GM19463 (cell line): ENCODE measurements around the gene NOD1.

Experiments used
- ATAC-seq: cut with Tn5 transposase; IDR thresholded peaks from one replicate; pipeline ENCODE4 v1.9.1; 2021; ENCODE audit warnings: mild to moderate bottlenecking, moderate library complexity; ENCODE audit not compliant: unreplicated experiment

The NOD1 gene

DNA sequence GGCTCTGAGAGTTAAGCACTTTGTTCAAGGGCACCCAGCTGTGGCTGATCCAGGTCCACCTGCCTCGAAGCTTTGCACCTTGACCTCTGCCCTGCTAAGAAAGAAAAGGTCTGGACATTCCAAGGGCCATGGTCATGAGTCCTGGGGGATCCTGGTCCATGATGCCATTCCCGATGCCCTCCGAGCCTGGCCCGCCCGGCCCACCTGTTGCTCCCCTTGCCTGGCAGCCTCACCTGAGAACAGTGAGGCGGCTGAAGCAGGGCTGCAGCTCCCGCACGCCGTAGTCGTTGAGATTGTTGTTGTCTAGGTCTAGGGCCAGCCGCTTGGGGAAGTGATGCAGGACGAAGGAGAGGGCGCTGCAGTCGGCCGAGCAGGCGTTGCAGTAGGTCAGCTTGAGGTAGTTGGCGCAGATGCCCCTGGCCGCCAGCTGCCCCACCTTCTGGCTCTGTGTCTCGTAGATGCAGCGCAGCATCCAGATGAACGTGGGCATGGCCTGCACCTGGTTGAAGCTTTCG, 27.5 kb downstream of the NOD1 start:
- ATAC-seq = no peak

DNA sequence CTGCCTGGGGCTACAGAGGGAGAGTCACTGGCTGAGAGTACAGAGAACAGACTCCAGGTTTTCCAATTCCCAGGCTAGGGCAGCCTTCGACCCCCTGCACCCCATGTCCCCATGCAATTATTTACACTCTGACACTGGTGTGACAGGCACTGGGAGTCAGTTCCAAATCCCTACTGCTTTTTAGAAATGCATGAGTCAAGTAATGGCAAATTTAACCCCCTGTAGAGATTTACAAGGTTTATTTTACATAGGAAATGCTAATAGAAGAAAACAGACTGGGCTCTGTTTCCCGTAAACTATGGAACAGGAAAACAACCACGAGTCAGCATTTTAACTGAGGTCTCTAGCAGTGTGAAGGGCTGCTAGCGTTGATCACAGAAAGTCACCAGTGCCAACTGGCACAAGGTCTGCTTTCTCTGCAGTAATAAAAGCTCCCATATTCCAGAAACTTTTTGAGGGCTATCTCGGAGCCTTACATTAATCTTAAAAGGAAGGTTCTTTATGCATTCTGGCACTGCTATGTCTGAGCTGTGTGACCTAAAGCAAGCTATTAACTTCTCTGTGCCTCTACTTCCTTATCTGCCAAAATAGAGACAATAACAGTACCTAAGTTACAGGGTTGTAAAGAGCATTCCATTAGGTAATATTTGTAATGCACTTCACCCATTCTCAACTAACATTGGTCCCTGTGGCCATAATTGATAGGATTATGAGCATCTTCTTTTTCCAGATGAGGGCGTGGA, 28.2 kb downstream of the NOD1 start:
- no peak for ATAC-seq

DNA sequence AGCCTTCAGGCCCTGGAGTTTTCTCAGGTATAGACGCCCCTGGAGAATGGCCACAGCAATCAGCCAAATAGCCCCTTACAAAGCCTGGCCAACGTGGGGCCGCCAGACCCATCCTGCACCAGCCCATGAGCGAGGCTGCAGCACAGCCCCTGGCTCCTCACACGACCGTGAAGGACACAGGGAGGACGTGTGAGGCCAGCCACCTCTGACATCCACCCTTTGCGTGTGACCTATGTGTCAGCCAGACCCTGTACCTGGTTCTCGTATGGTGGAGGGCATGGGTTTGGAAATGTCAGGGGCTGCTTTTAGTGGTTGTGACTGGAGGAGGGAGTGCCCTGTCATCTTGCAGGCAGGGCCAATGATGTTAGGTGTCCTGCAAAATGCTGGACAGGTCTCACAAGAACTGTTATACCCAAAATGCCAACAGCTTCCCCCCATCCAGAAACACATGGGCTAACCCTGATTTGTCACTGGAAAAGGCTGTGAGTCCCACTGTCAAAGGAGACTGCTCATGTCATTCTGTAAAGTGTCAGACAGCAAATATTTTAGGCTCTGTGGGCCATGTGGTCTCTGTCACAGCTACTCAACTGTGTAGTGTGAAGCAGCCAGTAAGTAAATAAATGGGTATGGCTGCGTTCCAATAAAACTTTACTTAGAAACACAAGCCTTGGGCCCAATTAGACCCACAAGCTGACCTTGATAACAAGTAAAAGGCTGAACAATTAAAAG, 30.0 kb downstream of the NOD1 start:
- ATAC-seq = no peak

DNA sequence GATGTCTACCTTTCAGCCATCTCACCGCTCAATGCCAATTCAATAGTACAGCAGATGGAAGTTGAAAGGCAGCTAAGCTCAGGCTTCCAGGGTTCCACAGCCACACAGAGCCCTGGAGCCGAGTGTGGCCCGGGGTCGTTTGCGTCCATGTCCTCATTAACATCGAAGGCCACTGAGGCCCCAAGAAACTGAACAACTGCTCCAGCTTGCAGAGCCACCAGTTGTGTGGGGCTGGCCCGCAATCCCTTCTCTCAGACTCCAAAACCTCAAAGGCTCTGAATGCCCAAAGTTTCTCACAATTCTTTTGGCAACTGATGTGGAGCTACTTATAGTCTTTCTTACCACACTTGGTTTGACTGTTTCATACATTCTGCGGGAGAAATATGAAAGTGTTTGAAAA, 31.1 kb downstream of the NOD1 start:
- no peak for ATAC-seq

DNA sequence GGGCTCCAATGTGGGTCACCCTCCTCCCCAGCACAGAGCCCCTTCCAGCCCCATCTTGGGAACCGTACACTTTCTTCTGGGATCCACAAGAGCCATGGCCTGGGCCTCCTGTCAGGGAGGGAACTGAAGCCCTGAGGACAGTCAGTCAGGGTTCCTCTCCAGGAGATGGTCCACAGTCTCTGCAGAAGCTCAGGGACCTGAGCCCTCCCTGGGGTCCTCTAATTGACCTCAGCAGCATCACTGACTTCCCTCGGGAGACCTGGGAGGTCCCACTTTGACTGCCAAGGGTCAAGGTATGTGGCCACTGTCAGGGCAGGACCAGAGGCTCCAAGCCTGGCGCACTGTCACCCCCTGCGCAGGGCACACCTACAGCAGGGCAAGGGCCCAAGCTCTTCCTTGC, 32.3 kb downstream of the NOD1 start:
- no peak for ATAC-seq

DNA sequence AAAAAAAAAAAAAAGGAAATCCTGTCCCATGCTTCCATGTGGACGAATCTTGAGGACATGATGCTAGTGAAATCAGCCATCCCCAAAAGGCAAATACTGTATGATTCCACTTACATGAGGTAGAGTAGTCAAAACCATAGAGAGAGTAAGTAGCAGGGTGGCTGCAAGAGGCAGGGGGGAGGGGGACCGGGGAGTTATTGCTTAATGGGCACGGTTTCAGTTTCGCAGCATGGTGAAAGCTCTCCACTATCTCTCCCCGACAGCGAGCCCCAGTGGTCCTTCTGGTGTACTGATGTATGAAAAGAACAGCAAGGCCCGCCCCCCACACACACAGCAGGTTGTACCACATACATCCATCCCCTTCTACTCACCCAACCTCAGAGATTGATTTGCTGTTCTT, 32.8 kb downstream of the NOD1 start:
- peak; percentile 100 for ATAC-seq

DNA sequence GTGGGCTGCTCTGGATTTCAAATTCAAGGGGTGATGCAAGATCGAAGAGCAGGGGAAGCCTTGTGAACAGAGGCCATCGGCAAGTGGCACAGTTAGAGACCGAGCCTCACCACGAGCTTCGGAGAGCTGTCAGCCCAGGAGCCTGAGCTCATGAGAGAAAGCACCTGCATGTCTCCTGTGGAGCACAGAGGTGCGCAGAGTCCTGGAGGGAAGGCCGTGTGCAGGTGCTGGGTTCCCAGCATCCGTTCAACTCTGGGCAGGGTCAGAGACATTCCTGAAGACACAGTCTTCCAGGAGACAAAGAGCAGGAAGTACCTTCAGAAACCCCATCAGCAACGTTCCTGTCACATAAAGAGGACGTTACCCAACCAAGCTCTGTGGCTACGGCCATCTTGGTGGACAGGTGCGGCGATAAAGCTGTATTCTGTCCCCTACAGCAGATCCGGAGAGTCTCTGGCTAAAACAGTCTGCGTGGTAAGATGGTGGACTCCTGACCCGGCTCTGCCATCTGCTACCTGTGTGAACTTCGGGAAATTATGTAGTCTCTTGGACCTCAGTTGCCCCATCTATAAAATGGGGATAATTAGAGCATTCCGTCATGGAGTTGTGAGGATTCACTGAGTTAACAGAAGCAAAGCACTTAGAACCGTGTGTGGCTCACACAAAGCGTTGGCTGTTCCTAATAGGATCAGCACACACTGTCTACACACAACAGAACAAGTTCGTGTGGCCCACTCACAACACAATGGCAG, 40.6 kb downstream of the NOD1 start:
- no peak for ATAC-seq

DNA sequence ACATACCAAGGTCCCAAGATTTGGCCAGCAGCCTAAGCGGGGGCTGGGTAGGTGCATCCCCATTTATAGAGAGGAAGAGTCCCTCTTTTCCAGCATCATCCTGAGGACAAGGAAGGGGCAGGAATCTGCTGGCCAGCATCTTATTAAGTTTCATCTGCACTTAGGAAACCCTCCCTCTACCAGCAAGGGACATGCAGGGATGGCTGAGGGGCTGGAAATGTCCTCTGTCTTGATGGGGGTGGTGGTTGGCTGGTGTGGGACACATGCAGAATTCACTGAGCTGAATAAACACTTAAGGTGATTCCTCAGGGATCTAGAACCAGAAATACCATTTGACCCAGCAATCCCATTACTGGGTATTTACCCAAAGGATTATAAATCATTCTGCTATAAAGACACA, 42.1 kb downstream of the NOD1 start:
- ATAC-seq = no peak

DNA sequence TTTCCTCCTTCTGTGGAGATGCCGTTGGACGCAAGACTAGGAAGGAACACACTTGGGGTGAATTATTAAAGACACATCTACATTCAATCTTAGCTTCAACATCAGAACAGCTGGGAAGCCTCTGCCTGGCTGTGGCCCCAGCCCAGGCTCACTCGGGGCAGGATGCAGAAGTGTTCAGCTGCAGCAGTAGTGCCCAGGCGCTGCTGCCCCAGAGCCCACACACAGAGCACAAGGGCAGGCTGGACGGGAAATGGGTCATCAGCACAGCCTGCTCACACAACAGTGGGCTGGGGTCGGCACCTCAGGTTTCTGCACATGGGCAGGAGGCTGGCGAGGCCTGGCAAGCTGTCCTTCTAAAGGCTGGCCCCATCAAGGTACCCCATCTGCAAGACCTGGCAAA, 42.5 kb downstream of the NOD1 start:
- no peak for ATAC-seq

DNA sequence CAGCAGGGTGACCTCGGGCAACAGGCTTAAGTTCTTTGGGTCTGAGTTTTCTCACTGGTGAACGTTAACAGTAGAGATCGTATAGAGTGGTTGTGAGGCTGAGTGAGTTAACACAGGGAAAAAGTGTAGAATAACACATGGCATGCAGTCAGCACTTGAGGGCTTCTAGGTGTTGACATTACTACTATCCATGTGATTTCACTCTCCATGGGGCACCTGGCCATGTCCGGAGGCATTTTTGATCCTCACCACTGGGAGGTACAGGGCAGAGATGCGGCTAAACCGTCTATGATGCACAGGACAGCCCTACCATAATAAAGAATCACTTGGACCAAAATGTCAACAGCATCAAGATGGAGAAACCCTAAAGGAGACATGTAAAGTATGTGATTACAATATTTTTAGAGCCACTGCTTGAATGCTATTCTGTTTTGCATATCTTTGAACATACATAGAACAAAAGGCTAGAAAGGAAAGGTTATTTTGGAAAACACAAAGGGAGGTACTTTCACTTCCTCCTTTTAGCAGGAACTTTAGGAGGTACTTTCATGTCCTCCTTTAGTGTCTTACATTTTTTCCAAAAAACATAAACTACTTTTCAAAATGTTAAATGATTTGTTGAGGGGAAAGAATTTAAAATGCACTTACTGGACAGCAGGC, 44.3 kb downstream of the NOD1 start:
- no peak for ATAC-seq

DNA sequence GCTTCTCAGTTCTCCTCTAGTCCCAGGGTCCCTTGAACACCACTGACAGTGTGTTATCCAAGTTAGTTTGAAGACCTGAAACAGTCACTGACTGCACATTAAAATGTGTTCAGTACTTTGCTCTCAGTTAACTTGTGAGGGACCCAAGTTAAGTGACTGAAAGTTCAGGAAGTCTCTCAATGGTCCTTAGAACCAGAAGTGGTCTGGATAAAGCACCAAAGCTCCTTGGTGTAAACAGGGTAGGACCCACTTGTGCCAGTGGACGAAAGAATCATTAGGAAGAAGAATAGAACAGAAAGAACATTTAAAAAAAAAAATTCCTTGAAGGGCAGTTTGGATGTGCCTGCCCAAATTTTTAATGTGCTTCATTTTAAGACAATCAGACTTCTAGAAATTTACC, 45.1 kb downstream of the NOD1 start:
- ATAC-seq = no peak

DNA sequence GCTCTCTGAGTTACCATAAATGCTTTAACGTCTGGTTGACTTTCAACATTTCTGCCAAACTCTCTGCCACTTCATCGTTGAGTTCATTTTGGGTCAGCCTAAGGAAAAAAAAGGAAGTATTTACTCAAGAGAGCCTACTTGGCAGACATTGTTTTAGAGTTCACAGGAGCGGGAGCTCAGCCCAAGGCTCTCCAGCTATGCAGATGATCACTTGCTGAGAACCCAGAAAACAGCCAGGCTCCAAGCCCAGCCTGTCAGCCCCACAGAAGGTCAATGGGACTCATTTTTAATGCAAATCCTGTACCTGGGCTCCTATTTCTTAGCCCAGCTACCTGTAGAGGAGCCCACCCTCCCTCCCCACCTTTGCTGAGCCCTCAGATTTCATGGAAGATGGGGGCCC, 45.5 kb downstream of the NOD1 start:
- no peak for ATAC-seq

DNA sequence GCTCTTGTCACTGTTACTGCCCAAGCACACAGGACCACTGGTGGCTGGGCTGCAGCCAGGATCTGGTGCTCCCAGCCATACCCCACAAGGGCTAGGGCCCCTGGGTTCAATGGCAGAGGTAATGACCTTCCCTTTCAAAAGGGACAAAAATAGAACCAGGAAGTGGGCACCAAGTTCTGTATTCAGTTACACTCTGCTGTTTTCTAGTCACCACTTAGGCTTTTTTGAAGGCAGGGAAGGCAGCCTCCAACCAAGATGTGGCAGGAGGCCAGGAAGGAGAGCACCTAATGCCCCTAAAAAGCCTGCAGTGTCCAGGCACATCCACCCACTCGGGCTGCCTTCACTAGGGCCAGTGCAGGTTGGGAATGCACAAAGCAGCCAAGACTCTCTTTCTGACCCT, 47.8 kb downstream of the NOD1 start:
- ATAC-seq = no peak

DNA sequence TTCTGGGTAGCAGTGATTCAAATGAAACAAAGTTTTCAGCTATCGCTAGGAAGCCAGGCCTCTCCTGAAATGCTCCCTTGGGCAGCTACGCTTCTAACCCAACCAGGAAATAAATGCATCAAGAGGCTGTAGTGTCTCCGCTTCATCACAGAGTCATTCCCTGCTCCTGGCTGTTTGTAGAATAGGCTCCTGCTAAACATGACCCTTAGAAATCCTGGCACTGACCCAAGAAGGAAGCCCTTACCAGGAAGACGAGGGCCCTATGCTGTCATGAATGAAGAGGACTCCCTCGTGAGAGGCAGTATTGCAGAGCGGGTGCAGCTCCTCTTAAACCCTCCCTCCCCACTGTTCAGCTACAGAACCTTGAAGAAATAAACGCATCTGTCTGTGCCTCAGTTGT, 48.3 kb downstream of the NOD1 start:
- ATAC-seq = no peak

DNA sequence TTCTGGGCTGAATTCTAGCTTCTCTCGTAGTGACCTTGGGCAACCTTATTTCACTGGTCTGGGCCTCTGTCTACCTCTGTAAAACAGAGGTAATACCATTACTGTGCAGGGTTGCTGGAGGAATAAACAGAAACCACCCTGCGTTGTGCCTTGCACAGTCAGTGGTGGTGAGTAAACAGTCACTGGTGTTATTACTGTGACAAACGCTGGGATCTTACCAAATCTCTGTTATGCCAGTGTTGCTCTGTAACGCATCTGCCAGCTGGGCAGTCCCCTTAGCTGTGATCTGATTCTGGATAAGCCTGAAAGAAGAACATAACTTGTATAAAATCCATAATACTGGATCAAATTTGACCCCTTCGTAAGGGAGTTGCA, 49.4 kb downstream of the NOD1 start:
- no peak for ATAC-seq

DNA sequence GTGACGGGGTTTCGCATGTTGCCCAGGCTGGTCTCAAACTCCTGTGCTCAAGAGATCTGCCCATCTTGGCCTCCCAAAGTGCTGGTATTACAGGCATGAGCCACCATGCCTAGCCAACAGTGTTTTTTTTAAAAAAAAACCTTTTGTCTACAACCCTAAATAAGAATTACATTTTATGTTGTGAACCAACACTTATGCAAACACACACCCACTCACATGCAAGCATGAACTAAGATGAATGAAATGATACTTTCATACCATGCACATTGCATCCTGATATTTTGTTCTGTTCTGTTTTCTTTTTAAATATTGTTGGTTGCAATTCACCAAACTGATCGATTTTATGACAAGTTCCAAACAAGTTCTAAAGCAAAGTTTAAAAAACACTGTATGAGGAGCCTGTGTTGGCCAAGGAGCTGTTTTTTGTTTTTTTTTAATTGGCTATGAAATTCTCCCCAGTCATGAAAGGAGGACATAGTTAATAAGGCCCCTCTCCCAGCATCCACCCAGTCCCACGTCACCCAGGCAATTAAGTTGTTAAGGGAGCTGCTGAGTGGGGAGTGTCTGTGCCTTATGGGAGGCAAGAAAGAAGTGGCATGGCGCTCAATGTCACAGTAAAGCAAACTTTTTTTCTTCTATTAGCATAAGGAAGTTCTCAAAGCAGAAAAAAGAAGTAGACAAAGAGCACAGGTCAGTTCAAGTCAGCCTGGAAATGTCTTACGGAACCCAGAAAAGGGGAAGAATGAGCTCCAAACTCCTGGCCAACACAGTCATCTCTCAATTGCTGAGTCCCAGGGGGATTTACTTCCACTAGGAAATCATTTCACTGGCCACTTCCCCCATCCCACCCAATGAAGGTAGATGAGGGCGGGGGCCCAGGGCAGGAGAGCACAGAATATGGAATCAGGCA, 50.1 kb downstream of the NOD1 start:
- ATAC-seq = no peak

DNA sequence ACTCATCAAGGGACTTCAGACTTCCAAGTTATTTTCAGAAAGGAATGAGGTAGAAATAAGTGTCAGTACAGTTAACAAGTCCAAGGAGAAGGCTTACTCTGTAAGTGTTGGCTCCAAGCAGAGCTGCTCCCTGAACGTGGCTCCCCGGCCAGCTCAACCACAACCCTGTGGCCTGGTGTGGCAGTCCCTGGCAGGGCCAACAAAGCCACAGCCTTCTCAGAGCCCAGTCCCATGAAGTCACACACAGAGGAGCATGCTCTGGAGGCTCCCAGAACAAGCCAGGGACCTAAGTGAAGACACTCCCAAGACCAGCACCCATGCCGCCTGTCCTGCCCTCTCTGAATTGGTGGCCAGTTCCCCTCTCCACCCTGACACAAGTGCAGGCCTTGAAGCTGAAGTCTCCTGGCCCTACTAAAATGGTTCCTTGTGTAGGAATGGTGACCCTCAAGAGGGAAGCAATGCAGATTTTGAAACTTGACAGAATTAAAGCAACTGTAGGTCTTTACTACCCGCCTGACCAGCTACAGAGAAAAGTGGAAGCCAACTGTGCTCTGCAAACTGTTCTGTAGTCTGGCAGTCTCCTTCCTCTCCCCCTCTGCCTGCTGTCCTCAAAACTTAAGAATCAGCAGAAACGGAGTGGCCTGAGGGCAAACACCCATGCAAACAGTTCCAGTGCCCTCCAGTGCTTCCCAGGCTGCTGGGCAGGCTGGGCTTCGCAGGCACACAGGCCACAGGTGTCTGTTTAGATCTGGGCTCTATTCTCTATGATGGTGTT, 51.1 kb downstream of the NOD1 start:
- ATAC-seq = no peak

DNA sequence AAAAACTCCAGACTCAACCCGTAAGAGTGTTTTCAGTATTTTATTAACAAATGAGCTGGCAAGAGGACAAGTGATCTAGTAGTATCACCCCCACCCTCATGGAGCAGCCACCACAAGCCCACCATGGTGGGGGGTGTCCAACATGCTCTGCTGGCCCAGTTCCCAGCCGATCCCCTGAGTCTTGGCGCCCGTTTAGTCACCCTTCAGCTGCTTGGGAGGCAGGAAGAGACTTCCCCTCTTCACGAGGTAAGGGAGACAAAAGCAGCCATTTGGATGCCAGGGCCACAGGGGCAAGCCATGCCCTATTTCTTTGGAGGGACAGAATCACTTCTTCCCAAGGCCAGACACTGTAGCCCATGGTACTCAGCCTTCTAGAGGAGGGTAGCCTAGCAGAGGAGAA, 54.1 kb downstream of the NOD1 start:
- no peak for ATAC-seq

DNA sequence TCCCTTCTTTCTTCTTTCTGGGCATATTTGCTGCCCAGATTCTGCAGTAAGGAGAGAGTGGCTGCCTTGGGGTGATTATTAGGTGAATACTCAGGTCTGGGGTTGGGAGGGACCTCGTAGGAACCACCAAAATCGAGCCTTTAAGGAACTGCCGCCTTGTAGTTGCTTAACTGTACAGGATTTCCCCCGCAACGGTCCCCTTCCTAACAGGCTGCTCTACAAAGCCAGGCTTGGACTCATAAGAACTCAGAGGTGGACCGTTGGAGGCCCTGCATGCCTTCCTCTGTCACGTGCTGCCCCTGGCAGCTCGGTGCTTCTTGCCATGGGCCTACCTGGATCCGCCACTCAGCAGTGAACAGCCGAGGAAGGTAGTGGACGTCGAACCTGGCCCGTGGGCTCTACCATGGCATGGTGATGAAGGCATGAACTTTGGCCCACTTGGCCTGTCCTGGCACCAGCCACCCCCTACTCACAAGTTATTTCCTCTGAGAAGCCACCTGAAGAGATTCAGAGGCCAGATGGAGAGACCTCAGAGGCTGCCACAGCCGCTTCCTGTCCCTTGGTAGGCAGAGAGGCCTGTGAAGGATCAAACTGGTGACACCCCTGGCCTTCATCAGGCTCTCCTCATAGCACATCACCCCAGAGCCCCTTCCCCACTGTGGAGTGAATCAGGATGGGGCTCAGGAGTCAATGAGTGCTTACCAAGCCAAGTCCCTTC, 54.6 kb downstream of the NOD1 start:
- ATAC-seq = no peak
